HG03432 (cell line): ENCODE measurements around the gene LENEP.

Experiments
- ATAC-seq: cut with Tn5 transposase; IDR thresholded peaks from one replicate; pipeline ENCODE4 v1.9.1; 2021; ENCODE audit warnings: mild to moderate bottlenecking, moderate library complexity; ENCODE audit not compliant: unreplicated experiment

LENEP gene

GRCh38 chr1:154996966-154997701 lies 3.7 kb downstream of the LENEP start:
- no peak for ATAC-seq

GRCh38 chr1:154998201-154998780 lies 4.9 kb downstream of the LENEP start:
- ATAC-seq, result no peak

GRCh38 chr1:154998818-154999570 lies 5.6 kb downstream of the LENEP start:
- peak; percentile 14 for ATAC-seq

GRCh38 chr1:154999571-155000410 lies 6.4 kb downstream of the LENEP start:
- no peak for ATAC-seq

GRCh38 chr1:155000411-155000725 lies 7.0 kb downstream of the LENEP start:
- ATAC-seq, result no peak

GRCh38 chr1:155000726-155001424 lies 7.5 kb downstream of the LENEP start:
- peak; percentile 47 for ATAC-seq

GRCh38 chr1:155001425-155001674 lies 8.0 kb downstream of the LENEP start:
- ATAC-seq, result peak; percentile 15

GRCh38 chr1:155001675-155002463 lies 8.5 kb downstream of the LENEP start:
- peak; percentile 57 for ATAC-seq

GRCh38 chr1:155002464-155003226 lies 9.3 kb downstream of the LENEP start, which contains the start of gene ZBTB7B:
Gene ZBTB7B, plus strand, starts transcription at chr1:155002802. Its CDS starts 11,859 bp downstream, at chr1:155014661.
- peak; percentile 0 for ATAC-seq

- ATAC-seq, result no peak
Observed at GRCh38 chr1:155003227-155003765, 9.9 kb downstream of the LENEP start.

- no peak for ATAC-seq
Observed at GRCh38 chr1:155003766-155004351, 10.5 kb downstream of the LENEP start.

- ATAC-seq, result no peak
Observed at GRCh38 chr1:155004352-155005075, 11.1 kb downstream of the LENEP start.

GRCh38 chr1:155005076-155006011 lies 12.0 kb downstream of the LENEP start:
- ATAC-seq, result no peak

- ATAC-seq, result no peak
Observed at GRCh38 chr1:155006601-155007101, 13.3 kb downstream of the LENEP start.

GRCh38 chr1:155007251-155007828 lies 14.0 kb downstream of the LENEP start:
- ATAC-seq, result no peak
